Measurements from ENCODE around the gene CCDC177.
"Not testable (repeated sequence)": the region's sequence is repeated elsewhere in the genome, so short reads cannot be mapped to it uniquely, and the experiment has no call there.

Gene CCDC177

GRCh38 chr14:69599431-69599830, 24.8 kb upstream of the CCDC177 start:
- DNase-seq (ENCODE audit: low read depth), result not testable (repeated sequence)

- DNase-seq (ENCODE audit: low read depth), result no peak
These were observed 20.7 kb upstream of the CCDC177 start for GRCh38 chr14:69595336-69595735.

DNA sequence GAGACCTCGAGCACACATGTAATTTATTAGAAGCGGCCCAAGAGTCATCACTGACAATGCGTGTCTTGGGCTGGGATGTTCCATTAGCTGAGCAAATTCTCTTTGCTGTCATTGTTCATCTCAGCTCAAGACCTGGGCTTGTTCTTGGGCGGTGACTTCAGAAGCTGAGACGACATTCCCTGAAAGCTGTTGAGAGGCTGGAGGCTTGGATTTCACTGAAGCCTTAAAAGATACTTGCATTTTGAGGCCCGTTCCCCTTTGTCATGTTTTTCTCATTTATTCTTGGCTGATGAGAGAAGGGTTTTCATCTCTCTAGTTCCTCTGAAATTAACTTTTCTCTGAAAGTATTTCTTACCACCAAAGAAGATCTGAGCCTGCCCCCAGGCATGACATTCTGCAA, 20.2 kb upstream of the CCDC177 start:
- DNase-seq (ENCODE audit: low read depth), result no peak

DNA sequence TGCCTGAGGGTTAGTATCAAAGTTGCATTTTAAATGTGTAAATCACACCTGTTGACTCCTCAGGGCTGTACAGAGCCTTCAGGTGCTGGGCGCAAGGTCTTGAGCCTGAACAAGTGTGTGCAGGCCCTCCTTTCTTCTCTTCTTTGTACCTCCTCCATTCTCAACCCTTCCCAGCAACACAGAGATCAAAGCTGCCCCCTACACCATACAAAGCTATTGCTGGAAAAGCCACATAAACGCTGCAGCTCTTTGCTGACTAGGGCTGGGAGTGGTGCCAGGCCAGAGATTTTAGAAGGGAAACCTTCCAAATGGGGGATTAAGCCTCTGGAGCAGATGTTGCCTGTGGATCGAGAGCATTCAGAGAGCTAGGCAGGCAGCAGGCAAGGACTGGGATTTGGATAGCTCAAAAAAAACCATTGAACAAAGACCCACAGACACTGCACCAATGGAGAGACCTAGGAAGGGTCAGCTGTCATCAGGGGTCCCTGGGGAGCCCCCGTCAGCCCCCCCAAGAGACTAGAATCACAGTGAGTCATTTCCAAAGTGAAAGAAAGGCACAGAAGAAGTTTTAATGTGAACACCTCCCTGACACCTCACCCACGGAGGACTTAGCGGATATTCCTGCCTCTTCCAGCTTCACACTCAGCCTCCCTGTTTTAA, 18.5 kb upstream of the CCDC177 start:
- peak; percentile 71 for DNase-seq (ENCODE audit: low read depth)

GRCh38 chr14:69591317-69591716, 16.6 kb upstream of the CCDC177 start:
- DNase-seq (ENCODE audit: low read depth), result no peak

GRCh38 chr14:69587389-69587788, 12.7 kb upstream of the CCDC177 start:
- no peak for DNase-seq (ENCODE audit: low read depth)

GRCh38 chr14:69586404-69586803, 11.7 kb upstream of the CCDC177 start:
- DNase-seq (ENCODE audit: low read depth), result no peak

DNA sequence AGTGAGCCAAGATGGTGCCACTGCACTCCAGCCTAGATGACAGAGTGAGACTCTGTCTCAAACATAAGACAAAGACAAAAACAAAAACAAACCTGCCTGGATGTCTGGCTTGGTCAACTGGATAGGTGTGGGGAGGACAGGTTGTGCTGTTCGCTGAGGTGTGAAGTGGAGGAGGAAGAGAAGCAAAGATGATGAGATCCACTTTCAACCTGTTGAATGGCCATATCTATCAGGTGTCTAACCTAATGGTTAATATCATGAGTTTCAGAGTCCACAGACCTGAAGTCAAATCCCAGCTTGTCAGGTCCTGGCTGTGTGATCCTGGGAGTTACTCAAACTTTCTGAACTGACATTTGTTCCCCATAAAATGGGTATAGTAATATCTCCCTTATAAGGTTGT, 9.7 kb upstream of the CCDC177 start:
- no peak for DNase-seq (ENCODE audit: low read depth)

DNA sequence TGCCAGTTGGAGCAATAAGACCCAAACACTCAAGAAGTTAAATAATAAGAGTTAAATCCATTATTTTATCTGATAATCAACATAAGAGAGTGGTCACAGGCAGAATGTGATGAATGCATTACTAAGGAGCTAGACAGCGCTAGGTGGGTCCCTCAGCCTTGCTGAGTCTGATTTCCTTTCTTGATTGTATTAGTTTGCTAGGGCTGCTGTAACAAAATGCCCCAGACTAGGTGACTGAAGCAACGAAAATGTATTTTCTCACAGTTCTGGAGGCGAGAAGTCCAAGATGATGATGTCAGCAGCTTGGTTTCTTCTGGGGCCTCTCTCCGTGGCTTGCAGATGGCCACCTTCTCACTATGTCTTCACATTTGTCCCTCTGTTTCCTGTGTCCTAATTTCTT, 8.2 kb upstream of the CCDC177 start:
- no peak for DNase-seq (ENCODE audit: low read depth)

GRCh38 chr14:69582212-69582611, 7.5 kb upstream of the CCDC177 start:
- DNase-seq (ENCODE audit: low read depth), result peak; percentile 32

GRCh38 chr14:69581316-69581935, 6.8 kb upstream of the CCDC177 start:
- DNase-seq (ENCODE audit: low read depth), result no peak

DNA sequence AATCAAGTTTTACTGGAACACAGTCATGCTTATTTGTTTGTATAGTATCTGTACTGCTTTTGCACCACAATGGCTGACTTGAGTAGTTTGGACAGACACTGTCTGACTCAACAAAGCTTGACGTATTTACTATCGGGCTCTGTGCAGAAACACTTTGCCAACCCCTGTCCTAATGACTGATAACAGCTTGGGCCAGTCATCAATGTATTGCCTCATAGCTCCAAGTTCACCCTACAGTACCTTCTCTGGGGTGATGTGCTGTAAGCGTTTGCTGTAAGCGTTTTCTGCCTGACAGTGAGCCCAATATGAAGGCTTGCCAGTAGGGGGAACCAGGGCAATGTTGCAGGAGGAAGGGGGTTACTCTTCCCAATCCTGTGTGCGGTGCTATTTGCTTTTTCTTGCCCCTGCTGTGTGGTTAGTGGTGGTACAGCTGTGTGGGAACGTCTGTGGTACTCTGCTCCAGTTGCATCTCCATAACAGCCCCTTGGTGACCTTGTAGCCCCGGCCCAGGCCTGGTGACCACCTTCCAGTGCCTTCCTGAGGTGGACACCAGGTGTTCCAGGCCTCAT, 5.4 kb upstream of the CCDC177 start:
- peak; percentile 98 for DNase-seq (ENCODE audit: low read depth)

DNA sequence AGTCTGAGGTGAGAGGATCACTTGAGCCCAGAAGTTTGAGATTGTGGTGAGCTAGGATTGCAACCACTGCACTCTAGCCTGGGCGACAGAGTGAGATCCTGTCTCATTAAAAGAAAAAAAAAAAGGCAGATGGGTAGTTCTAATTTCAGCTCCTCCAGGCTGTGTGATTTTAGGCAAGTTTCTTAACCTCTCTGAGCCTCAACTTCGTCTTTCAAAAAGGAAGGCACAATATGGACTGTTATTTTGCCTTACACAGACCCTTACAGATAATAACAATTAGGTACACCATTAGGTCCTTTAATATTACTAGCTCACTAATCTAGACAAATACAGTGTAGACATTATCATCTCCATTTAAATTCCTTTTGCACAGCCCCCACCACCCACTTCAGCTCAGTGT, 4.8 kb upstream of the CCDC177 start:
- DNase-seq (ENCODE audit: low read depth), result no peak

DNA sequence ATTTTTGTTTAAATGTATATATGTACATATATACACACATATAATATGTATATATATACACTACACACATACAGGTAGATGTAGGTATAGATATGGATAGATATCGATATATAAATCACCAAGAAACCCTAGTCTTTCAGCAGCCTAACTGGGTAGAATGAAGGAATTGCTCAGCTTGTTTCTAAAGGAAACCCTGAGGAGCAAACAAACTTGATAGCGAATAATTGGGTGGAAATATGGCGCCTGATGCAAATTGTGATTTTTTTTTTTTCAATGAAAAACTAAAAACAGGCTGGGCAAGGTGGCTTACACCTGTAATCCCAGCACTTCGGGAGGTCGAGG, 254 bp upstream of the CCDC177 start:
- DNase-seq (ENCODE audit: low read depth), result no peak

GRCh38 chr14:69573831-69574262, 824 bp downstream of the CCDC177 start:
- DNase-seq (ENCODE audit: low read depth), result no peak

DNA sequence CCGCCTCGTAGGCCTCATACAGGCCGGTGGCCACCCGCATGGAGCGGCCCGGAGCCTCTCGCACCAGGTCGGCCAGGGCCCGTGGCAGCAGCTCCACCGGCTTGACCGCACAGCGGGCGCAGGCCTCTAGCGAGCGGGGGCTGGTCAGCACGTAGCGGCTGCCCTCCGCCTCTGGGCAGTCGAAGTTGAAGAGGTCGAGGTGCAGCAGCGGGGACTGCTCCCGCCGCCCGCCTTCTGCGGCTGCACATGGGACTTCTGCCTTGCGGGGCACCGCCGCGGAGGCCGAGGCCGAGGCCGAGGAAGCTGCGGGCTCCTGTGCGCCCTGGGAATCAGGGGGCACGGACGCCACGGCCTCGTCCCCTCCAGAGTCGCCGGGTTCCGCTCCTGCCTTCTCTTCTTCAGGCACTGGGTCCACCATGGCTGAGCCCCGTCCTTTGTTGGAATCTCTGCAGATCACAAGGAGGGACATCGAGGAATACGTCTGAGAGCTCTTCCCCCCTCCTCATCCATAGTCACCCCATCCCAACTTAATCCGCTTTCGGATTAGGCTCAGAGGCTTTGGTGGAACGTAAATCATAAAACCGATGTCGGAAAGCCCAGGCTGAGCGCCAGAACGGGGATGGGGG, 1.4 kb downstream of the CCDC177 start:
- no peak for DNase-seq (ENCODE audit: low read depth)

GRCh38 chr14:69572841-69573135, 1.9 kb downstream of the CCDC177 start:
- no peak for DNase-seq (ENCODE audit: low read depth)

- no peak for DNase-seq (ENCODE audit: low read depth)
These were observed 2.4 kb downstream of the CCDC177 start for GRCh38 chr14:69572030-69572840.

GRCh38 chr14:69571449-69572029, 3.1 kb downstream of the CCDC177 start:
- DNase-seq (ENCODE audit: low read depth), result no peak

GRCh38 chr14:69570836-69571330, 3.8 kb downstream of the CCDC177 start:
- DNase-seq (ENCODE audit: low read depth), result no peak

DNA sequence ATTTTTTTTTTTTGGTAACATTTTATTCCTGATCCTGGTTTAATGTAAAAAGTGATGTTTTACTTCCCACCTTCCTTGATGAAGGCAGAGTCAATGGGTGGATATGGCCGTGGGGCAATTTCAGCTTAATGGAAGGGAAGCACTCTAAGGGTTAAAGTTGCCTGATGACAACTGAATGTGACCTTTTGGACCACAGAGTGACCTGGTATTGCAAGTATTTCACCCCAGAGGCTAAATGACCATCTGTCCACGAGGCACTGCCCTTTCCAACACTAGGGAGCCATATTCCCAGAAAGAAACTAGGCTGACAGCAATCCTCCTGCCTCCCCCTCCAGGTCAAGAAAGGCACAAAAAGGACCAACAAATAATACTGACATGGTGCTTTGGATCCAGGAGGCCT, 4.8 kb downstream of the CCDC177 start:
- DNase-seq (ENCODE audit: low read depth), result no peak

GRCh38 chr14:69567563-69567962, 7.1 kb downstream of the CCDC177 start:
- no peak for DNase-seq (ENCODE audit: low read depth)

All from iris pigment epithelial cell (primary cell).